Keratinocyte (primary cell): Measurements from ENCODE around the gene SETBP1. TPM values are rescaled to one million over a fixed set of nuclear protein-coding genes. Genes with fewer than 3 reads are reported as not detected.
A peak's percentile ranks its signal among the peaks of the same experiment; 100 is the strongest.

ENCODE experiments used
- DNase-seq: peaks from one replicate; pipeline ENCODE4 v3.0.0-alpha.2; 2011; ENCODE audit warnings: low read depth, missing footprints, low spot score
- FAIRE-seq: peaks from 2 replicates; lab custom pipeline; 2011; peaks lifted over from hg19 to GRCh38; lab: Jason Lieb, UNC
- H2AFZ ChIP-seq: 2 replicates; pipeline ENCODE4 v1.6.0; 2012; ENCODE audit warnings: low read length, control low read depth, inconsistent platforms; ENCODE audit not compliant: control insufficient read depth
- H3K27ac ChIP-seq: 2 replicates; pipeline ENCODE4 v1.5.1; 2011; ENCODE audit warnings: low read length; ENCODE audit not compliant: control insufficient read depth, insufficient read depth
- H3K27me3 ChIP-seq: 3 replicates; pipeline ENCODE4 v1.6.0; 2011; ENCODE audit warnings: low read length; ENCODE audit not compliant: control insufficient read depth, insufficient read depth; ENCODE audit errors: extremely low read depth
- H3K36me3 ChIP-seq, 2 experiments: 2 replicates in 1 of 2; 3 replicates in 1 of 2; pipeline ENCODE4 v1.5.1; 2011; ENCODE audit warnings: low read length in 2 of 2, mild to moderate bottlenecking in 1 of 2; ENCODE audit not compliant: control insufficient read depth in 2 of 2, insufficient read depth in 2 of 2; ENCODE audit errors: extremely low read depth in 1 of 2
- H3K4me1 ChIP-seq: 3 replicates; pipeline ENCODE4 v1.5.1; 2011; ENCODE audit warnings: low read length; ENCODE audit not compliant: control insufficient read depth, insufficient read depth; ENCODE audit errors: extremely low read depth
- H3K4me2 ChIP-seq: 3 replicates; pipeline ENCODE4 v1.6.0; 2011; ENCODE audit warnings: low read depth, low read length; ENCODE audit not compliant: control insufficient read depth, insufficient read depth; ENCODE audit errors: extremely low read depth
- H3K4me3 ChIP-seq, 3 experiments: fragments of 200-600 bp in 1 of 3; sonication (generic) in 1 of 3; 2 replicates in 2 of 3; 3 replicates in 1 of 3; pipeline ENCODE4 v1.5.1; 2011 to 2016; ENCODE audit warnings: low read length in 3 of 3, mild to moderate bottlenecking in 3 of 3, control low read depth in 2 of 3, inconsistent platforms in 1 of 3, low read depth in 1 of 3, mixed read lengths in 1 of 3, mixed run types in 1 of 3, moderate library complexity in 1 of 3; ENCODE audit not compliant: control insufficient read depth in 2 of 3, insufficient read depth in 2 of 3; ENCODE audit errors: extremely low read depth in 1 of 3
- H3K79me2 ChIP-seq: 2 replicates; pipeline ENCODE4 v1.6.0; 2012; ENCODE audit warnings: low read length; ENCODE audit not compliant: control insufficient read depth, insufficient read depth
- H3K9ac ChIP-seq: 3 replicates; pipeline ENCODE4 v1.6.0; 2011; ENCODE audit warnings: low read length; ENCODE audit not compliant: control insufficient read depth, insufficient read depth; ENCODE audit errors: extremely low read depth
- H3K9me1 ChIP-seq: 3 replicates; pipeline ENCODE4 v1.6.0; 2011; ENCODE audit warnings: low read length; ENCODE audit not compliant: control insufficient read depth, insufficient read depth; ENCODE audit errors: extremely low read depth
- H3K9me3 ChIP-seq: 2 replicates; pipeline ENCODE4 v1.5.1; 2012; ENCODE audit warnings: low read depth, low read length; ENCODE audit not compliant: control insufficient read depth
- H4K20me1 ChIP-seq: 3 replicates; pipeline ENCODE4 v1.6.0; 2011; ENCODE audit warnings: low read length; ENCODE audit not compliant: control insufficient read depth, insufficient read depth; ENCODE audit errors: extremely low read depth
- EZH2 ChIP-seq: IDR thresholded peaks from one replicate; pipeline ENCODE4 v1.6.1; 2012; ENCODE audit warnings: inconsistent platforms, mild to moderate bottlenecking, low read length, moderate library complexity
- dilution Hi-C: fragments of 300-500 bp; cut with MboI; formaldehyde crosslinking; loops from one replicate; pipeline ENCODE4 v1.7.0; 2020; ENCODE audit warnings: low sequenced_read_pairs; ENCODE audit not compliant: extremely low pct_ligation_motif_present
- polyA plus RNA-seq, 5 experiments: library from polyadenylated mRNA; depleted of rRNA in 3 of 5; stranded (reverse) in 3 of 5; stranded (forward) in 1 of 5; unstranded in 1 of 5; fragments of >200 nt; gene quantifications; 1 replicate in 1 of 5; 2 replicates in 3 of 5; 3 replicates in 1 of 5; pipeline versions ENCODE4 v1.2.1 to v1.2.3, GENCODE V29; 2011 to 2012; ENCODE audit warnings: missing spikeins in 2 of 5, low read depth in 1 of 5, low replicate concordance in 1 of 5
- TF ChIP-seq, protein P1 (sequence below), 3 experiments: IDR thresholded peaks in 1 of 3; conservative IDR thresholded peaks in 1 of 3; optimal IDR thresholded peaks in 1 of 3; 2 replicates in 2 of 3; 3 replicates in 1 of 3; pipeline versions ENCODE3 to v1.5.1; 2011; ENCODE audit warnings: low read length in 3 of 3, mild to moderate bottlenecking in 3 of 3, moderate library complexity in 2 of 3, control low read depth in 1 of 3, inconsistent platforms in 1 of 3; ENCODE audit not compliant: insufficient read depth in 2 of 3; ENCODE audit errors: extremely low read depth in 1 of 3

Gene SETBP1
- polyA plus RNA-seq, 1 donor (not counting 4 experiments of a cell fraction or from before 2014, with no cell fraction given): 3.3 TPM

DNA sequence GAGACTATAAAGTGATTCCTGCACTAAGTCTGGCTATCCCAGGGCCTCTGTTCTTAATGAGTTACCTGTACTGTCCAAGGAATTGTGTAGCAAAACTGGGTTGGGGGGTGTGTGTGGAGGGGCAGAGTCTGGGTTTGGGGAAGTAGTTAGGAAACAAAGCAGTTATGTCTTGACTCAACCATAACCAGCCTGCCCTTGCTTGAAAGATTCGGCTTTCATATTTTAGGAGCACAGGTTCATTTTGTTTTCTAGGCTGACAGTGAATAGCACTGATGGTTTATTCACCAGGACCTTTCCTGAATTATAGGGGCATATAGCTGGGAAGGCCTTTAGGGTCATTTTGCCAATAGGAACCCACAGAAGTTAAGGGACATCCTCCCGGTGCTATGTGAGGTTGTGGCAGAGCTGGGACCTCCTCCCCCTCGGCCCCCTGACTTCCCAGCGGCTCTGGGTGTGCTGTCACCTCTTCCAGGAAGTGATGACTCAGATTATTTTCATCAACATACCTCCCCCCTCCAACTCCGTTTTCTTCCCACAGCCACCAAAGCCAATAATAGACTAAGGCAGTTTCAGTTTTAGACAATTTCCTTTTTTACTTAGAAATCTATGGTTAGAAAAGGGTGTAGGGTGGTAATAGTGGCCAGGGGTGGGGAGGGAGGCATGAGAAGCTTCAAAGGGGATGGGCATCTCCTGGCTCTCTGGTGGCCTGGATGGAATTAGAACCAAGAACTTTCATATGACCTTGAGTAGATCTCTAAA lies 44.8 kb downstream of the SETBP1 start:
- peak overlapping the region; percentile 44 for H3K27ac ChIP-seq
- H3K79me2 ChIP-seq: peaks cover 16% of the 10 kb centered on the region
- H3K36me3 ChIP-seq: peaks cover 1 to 2% of the 10 kb centered on the region in 2 experiments
- FAIRE-seq: peak; percentile 79
- no peaks in the 10 kb centered on the region for H3K9me1 ChIP-seq
- peak overlapping the region in 1 of 3 experiments; percentile 9 for H3K4me3 ChIP-seq
- H3K9me3 ChIP-seq: no peaks in the 10 kb centered on the region
- peaks cover 15% of the 10 kb centered on the region for H3K4me1 ChIP-seq
- dilution Hi-C loops: no loop called here
- H4K20me1 ChIP-seq: no peaks in the 10 kb centered on the region
- H3K4me2 ChIP-seq: peak overlapping the region; percentile 80
- TF ChIP-seq EZH2: no peak
- TF ChIP-seq, protein P1, sequence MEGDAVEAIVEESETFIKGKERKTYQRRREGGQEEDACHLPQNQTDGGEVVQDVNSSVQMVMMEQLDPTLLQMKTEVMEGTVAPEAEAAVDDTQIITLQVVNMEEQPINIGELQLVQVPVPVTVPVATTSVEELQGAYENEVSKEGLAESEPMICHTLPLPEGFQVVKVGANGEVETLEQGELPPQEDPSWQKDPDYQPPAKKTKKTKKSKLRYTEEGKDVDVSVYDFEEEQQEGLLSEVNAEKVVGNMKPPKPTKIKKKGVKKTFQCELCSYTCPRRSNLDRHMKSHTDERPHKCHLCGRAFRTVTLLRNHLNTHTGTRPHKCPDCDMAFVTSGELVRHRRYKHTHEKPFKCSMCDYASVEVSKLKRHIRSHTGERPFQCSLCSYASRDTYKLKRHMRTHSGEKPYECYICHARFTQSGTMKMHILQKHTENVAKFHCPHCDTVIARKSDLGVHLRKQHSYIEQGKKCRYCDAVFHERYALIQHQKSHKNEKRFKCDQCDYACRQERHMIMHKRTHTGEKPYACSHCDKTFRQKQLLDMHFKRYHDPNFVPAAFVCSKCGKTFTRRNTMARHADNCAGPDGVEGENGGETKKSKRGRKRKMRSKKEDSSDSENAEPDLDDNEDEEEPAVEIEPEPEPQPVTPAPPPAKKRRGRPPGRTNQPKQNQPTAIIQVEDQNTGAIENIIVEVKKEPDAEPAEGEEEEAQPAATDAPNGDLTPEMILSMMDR (optimal IDR thresholded peaks at IDR 0.05 in 1 of 3, IDR thresholded peaks at IDR 0.05 in 1 of 3, conservative IDR thresholded peaks at IDR 0.05 in 1 of 3; ENCODE audit: extremely low read depth in 1 of 3, insufficient read depth in 2 of 3, low read length in 3 of 3): no peak
- no peaks in the 10 kb centered on the region for H3K27me3 ChIP-seq
- peak overlapping the region; percentile 18 for H2AFZ ChIP-seq
- H3K9ac ChIP-seq: peak overlapping the region; percentile 3
- DNase-seq: no peak

DNA sequence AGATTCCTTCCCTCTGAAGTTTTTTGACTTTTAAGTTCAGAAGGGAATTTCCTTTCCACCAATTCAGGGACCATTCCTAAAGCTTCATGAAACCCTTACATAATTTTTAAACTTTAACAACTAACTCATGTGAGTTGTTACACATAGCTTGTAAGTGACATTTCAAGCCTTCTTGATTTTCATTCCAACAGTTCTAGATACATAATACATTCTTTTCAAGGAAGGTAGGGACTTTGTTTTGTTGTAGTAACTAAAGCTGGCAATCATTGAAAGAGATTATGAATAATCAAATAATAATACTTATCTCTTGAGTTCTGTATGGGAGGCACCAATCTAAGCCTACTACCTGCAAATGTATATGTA lies 45.4 kb downstream of the SETBP1 start:
- peak overlapping the region; percentile 80 for H3K4me2 ChIP-seq
- H3K79me2 ChIP-seq: peaks cover 20% of the 10 kb centered on the region
- no peaks in the 10 kb centered on the region for H4K20me1 ChIP-seq
- H3K27ac ChIP-seq: peak overlapping the region; percentile 44
- FAIRE-seq (no peak), DNase-seq (no peak)
- TF ChIP-seq, protein P1 (optimal IDR thresholded peaks at IDR 0.05 in 1 of 3, IDR thresholded peaks at IDR 0.05 in 1 of 3, conservative IDR thresholded peaks at IDR 0.05 in 1 of 3; ENCODE audit: extremely low read depth in 1 of 3, insufficient read depth in 2 of 3, low read length in 3 of 3): no peak
- TF ChIP-seq EZH2: no peak
- no peaks in the 10 kb centered on the region for H3K9me1 ChIP-seq
- peaks cover 20% of the 10 kb centered on the region for H3K4me1 ChIP-seq
- peak overlapping the region; percentile 3 for H3K9ac ChIP-seq
- H3K27me3 ChIP-seq: no peaks in the 10 kb centered on the region
- no peak overlapping the region for H2AFZ ChIP-seq
- peaks cover 1 to 2% of the 10 kb centered on the region in 2 experiments for H3K36me3 ChIP-seq
- dilution Hi-C loops: no loop called here
- H3K9me3 ChIP-seq: no peaks in the 10 kb centered on the region
- peak overlapping the region in 1 of 3 experiments; percentile 9 for H3K4me3 ChIP-seq
